Occipital lobe (tissue), 2 donors: ENCODE data around the gene CILP2. TPM values are rescaled to one million over a fixed set of nuclear protein-coding genes. Genes with fewer than 3 reads are reported as not detected.

Experiments
- DNase-seq: peaks from one replicate; lab custom pipeline; 2025; lab: John Stamatoyannopoulos, UW
- total RNA-seq: library from RNA; depleted of rRNA; stranded (reverse); fragments of >200 nt; gene quantifications from one replicate; pipeline ENCODE4 v1.2.3, GENCODE V29; 2014

CILP2 gene
- total RNA-seq, 1 donor from 2014 or later, result 0.62 TPM

- peak; percentile 68 for DNase-seq
These were observed 9.2 kb upstream of the CILP2 start, which contains the start of gene YJEFN3 for GRCh38 chr19:19528721-19529490. YJEFN3 (plus strand) TSS chr19:19528911; CDS start chr19:19528933, 22 bp downstream.

GRCh38 chr19:19529783-19530422 lies 8.2 kb upstream of the CILP2 start:
- DNase-seq, result no peak

GRCh38 chr19:19530423-19530804 lies 7.7 kb upstream of the CILP2 start:
- DNase-seq, result peak; percentile 24

GRCh38 chr19:19530889-19531288 lies 7.2 kb upstream of the CILP2 start:
- DNase-seq, result no peak

DNA sequence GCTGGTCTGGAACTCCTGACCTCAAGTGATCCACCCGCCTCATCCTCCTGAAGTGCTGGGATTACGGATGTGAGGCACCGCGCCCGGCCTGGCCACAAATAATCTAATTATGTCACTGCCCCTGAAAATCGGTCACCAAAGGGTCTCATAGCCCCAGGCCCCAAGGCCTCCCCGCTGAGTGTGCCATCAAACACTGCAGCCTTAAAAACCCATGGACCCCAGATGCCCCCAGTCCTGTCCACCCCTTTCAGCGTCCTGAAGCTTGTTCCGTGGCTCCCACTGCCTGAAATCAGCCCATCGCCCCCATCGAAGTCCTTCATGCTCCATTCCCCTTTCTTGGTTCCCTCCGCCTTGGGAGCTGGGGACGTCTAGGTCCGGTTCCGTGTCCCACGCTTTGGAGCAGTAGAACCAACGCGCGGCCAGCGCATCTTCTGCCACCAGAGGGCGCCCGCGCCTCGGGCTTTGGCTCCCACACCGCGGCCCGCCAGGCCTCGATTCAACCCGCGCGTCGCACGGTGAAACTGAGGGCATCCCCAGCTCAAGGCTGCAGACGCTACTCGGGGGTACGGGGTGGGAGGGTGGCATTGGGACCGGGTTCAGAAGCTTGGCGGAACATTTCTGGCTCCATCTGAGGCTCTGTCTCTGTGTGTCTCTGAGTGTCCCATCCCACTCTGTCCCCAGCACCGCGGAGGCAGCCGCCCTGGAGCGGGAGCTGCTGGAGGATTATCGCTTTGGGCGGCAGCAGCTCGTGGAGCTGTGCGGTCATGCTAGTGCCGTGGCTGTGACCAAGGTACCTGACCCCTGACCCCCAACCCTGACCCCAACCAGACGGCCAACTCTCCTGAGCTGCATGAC lies 5.9 kb upstream of the CILP2 start:
- DNase-seq, result peak; percentile 57

DNA sequence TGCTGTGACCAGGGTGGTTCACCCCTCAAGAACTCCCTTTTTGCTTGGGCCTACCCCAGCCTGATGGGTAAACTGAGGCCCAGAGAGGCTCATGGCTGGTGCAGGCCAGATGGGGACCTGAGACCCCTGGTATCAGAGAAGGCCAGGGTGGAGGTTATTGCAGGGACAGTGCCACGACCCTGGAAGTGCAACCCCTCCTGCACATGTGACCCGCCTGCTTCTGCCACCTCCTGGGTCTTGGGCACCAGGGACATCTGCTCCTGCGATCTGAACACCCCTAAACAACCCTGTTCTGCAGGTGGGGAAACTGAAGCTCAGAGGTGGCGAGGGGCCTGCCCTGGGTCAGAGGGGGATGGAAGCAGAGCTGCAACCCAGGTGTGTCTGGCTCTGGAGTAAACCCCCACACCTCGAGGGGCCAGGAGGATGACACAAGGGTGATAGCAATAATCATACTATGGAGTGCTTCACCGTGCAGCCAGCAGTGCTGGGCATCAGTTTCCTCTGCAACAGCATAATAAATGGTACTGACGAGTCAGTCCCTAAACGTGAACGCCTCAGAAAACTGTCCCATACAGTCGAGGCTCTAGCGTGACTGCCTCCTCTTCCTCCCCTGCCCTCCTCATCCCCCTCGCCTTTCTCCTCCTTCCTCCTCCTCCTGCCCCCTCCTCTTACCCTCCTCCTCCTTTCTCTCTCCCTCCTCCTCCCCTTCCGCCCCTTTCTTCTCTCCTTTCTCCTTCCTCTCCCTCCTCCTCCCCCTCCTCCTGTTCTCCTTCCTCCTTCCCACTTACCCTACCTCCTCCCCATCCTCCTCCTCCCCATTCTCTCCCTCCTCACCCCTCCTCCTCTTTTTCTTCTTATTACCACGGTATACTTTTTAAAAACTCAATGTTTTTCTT lies 5.0 kb upstream of the CILP2 start:
- DNase-seq, result no peak

DNA sequence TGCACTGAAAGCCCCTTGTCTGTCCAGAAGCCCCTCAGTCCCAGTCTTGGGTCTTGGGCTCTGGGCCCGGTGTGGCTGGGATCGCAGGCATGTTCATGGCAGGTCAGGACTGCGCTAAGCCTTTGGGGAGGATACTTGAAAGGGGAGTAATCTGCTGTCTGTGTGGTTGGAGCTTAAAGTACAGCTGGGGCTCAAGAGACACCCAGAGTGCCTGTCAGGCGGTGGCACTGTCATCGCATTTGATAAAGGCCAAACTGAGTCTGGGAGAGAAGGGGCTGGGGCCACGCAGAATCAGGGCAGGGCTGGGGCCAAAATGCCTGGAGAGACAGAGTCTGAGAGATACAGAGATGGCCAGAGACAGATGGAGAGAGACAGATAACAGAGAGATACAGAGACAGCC lies 4.2 kb upstream of the CILP2 start:
- no peak for DNase-seq

- no peak for DNase-seq
These were observed 3.4 kb upstream of the CILP2 start for GRCh38 chr19:19534556-19535265.

DNA sequence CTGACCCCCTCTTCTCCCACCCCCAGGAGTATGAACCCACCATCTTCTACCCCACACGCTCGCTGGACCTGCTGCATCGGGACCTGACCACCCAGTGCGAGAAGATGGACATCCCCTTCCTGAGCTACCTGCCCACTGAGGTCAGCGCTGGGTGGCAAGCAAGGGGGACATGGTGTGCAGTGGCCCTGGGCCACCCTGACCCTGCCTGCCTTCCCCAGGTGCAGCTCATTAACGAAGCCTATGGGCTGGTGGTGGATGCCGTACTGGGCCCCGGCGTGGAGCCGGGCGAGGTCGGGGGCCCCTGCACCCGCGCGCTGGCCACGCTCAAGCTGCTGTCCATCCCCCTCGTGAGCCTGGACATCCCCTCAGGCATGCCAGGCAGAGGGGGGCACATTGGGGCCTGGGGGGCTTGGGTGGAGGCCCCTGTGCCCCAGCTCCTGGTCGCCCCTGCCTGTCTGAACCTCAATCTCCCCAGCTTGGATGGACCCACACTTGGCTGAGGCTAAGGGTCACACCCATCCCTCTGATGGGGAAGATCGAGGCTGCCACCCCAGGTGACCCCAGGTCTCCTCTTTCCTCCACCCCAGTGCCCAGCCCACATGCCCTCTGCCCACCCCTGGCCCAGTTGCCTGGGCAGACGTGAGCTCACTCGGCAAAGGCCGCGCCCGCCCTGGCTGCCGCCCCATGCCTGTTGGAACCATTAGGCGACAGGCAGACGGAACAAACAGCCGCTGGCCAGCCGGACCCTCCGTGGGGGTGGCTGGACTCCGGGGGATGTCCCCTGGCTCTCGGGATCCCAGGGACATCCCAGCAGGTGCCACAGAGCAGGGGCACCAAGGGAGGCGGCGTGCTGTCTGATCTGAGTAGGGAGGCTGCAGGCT lies 2.5 kb upstream of the CILP2 start:
- DNase-seq, result no peak

- DNase-seq, result no peak
These were observed 703 bp upstream of the CILP2 start for GRCh38 chr19:19537075-19538048.

DNA sequence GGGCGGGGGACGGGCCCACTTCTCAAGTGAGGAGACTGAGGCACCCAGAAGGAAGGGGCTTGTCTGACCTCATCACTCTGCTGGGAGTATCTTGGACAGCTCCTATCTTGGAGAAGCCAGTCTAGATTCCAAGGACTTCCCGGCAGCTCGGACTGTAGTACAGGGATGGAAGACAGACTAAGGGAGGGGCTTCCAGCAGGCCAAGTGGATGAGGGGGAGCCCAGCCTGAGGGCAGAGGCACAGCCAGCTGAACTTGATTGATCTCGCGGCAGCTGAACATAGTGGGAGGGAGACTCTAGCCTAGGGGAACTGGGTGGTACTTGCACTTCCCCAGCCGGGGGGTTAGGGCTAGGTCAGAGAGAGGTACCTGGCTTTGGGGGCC lies 711 bp downstream of the CILP2 start:
- no peak for DNase-seq

- DNase-seq, result no peak
These were observed 1.6 kb downstream of the CILP2 start for GRCh38 chr19:19539698-19540063.

DNA sequence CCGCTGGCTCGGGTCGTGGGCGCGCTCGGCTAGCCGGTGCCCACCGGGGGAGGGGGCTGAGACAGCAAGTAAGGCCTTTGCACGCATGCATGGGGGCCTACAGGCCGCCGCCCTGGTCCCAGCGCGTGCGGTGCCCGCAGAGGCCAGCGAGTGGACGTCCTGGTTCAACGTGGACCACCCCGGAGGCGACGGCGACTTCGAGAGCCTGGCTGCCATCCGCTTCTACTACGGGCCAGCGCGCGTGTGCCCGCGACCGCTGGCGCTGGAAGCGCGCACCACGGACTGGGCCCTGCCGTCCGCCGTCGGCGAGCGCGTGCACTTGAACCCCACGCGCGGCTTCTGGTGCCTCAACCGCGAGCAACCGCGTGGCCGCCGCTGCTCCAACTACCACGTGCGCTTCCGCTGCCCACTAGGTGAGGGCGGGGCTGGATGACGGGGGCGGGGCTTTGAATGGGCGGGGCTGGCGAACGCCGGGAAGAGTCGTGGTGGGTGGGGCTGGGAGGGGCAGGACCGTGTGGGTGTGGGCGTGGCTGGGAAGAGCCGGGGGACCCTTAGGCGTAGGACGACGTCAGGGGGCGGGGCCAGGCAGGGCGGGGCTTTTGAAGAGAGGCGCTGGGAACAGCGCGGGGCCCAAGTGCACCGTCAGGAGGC lies 2.1 kb downstream of the CILP2 start:
- no peak for DNase-seq

GRCh38 chr19:19540715-19541515 lies 2.9 kb downstream of the CILP2 start:
- no peak for DNase-seq

DNA sequence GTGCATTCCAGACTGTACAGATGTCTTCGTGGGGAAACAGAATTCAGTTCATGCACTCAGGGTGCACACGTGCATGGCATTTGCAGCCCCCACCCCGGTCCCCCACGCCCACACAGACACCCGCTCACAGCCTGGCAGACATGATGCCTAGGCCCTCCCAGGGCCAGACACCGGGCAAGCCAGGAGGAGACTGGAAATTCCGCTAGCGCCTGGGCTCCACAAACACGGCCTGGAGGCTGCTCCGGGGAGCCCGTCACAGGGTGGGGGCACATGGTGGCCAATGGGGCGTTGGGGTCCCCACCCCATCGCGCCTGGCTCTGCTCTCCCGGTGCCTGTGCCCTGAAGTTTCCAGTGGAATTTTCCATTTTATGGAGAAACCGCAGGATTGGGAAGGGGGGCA lies 3.6 kb downstream of the CILP2 start:
- DNase-seq, result no peak

GRCh38 chr19:19542507-19542906 lies 4.4 kb downstream of the CILP2 start:
- DNase-seq, result no peak

- DNase-seq, result no peak
These were observed 5.0 kb downstream of the CILP2 start for GRCh38 chr19:19543101-19543500.
